ENCODE data around the gene EIF4G3. TPM values are rescaled to one million over a fixed set of nuclear protein-coding genes. Genes with fewer than 3 reads are reported as not detected.

Gene EIF4G3
- total RNA-seq, 2 donors from 2014 or later: 33.4 to 38.5 TPM

- no peak overlapping the region for H3K4me3 ChIP-seq
- no peak overlapping the region for H3K27ac ChIP-seq
- H3K27me3 ChIP-seq: no peaks in the 10 kb centered on the region
- no peak for TF ChIP-seq CTCF (IDR thresholded peaks at IDR 0.05)
- H3K36me3 ChIP-seq: peaks cover 8% of the 10 kb centered on the region
- no peaks in the 10 kb centered on the region for H3K4me1 ChIP-seq
- DNase-seq (ENCODE audit: low spot score): no peak
- H3K9me3 ChIP-seq: no peaks in the 10 kb centered on the region
These were observed 86.2 kb downstream of the EIF4G3 start for GRCh38 chr1:21090463-21090862.

DNA sequence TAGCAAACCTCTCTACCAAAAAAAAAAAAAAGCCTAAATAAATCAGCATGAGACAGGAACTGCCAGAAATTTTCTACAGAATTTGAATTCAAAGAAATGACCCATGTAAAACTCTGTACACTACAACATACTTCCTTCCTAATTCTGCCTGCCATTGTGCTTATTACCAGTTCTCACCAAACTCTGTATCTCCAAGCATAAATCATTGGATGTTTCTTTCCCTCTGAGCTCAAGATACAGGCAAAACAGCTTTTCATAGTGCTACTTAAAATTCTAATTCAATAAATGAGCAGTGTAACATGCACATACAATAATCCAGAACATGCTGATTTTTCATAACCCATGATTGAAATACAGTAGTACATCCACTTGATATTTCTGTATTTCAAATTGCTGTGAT, 87.0 kb downstream of the EIF4G3 start:
- H3K36me3 ChIP-seq: peaks cover 8% of the 10 kb centered on the region
- TF ChIP-seq CTCF (IDR thresholded peaks at IDR 0.05): no peak

GRCh38 chr1:21089299-21089698, 87.4 kb downstream of the EIF4G3 start:
- Histone ChIP-seq H3K36me3 (peaks cover 8% of the 10 kb centered on the region), H3K4me1 (no peaks in the 10 kb centered on the region), H3K27me3 (no peaks in the 10 kb centered on the region), H3K9me3 (no peaks in the 10 kb centered on the region), H3K27ac (no peak overlapping the region), H3K4me3 (no peak overlapping the region)
- TF ChIP-seq CTCF (IDR thresholded peaks at IDR 0.05): no peak
- no peak for DNase-seq (ENCODE audit: low spot score)

More for the DNA sequence above, 87.0 kb downstream of the EIF4G3 start:
- no peaks in the 10 kb centered on the region for H3K27me3 ChIP-seq
- no peak overlapping the region for H3K27ac ChIP-seq
- no peak for DNase-seq (ENCODE audit: low spot score)
- H3K4me1 ChIP-seq: no peaks in the 10 kb centered on the region
- no peaks in the 10 kb centered on the region for H3K9me3 ChIP-seq
- no peak overlapping the region for H3K4me3 ChIP-seq

- DNase-seq (ENCODE audit: low spot score): no peak
- Histone ChIP-seq H3K27me3 (no peaks in the 10 kb centered on the region), H3K4me3 (no peak overlapping the region), H3K9me3 (no peaks in the 10 kb centered on the region), H3K27ac (no peak overlapping the region), H3K36me3 (peaks cover 8% of the 10 kb centered on the region), H3K4me1 (no peaks in the 10 kb centered on the region)
- no peak for TF ChIP-seq CTCF (IDR thresholded peaks at IDR 0.05)
These were observed 92.4 kb downstream of the EIF4G3 start for GRCh38 chr1:21084111-21084810.

DNA sequence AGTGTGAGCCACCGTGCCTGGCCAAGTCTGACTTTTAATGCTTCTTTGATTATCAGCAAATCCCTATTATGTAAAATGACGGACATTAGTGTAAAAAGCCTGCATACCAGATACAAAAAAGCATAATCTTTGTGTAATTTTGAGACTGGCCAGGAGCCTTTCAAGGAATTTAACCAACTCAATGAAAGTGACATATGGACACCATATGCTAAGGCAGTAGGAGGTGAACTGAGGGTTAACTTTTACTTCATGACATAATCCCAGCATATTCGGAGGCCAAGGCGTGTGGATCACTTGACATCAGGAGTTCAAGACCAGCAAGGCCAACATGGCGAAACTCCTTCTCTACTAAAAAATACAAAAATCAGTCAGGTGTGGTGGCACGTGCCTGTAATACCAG, 94.6 kb downstream of the EIF4G3 start:
- Histone ChIP-seq H3K27me3 (no peaks in the 10 kb centered on the region), H3K36me3 (peaks cover 8% of the 10 kb centered on the region)
- DNase-seq (ENCODE audit: low spot score): no peak

More for the DNA sequence above, 94.6 kb downstream of the EIF4G3 start:
- no peaks in the 10 kb centered on the region for H3K9me3 ChIP-seq
- no peaks in the 10 kb centered on the region for H3K4me1 ChIP-seq
- H3K4me3 ChIP-seq: no peak overlapping the region
- H3K27ac ChIP-seq: no peak overlapping the region
- no peak for TF ChIP-seq CTCF (IDR thresholded peaks at IDR 0.05)

All from right atrium auricular region (tissue), 2 donors.